Thyroid gland (tissue), 4 donors: ENCODE results near the gene FXYD6. TPM values are rescaled to one million over a fixed set of nuclear protein-coding genes. Genes with fewer than 3 reads are reported as not detected.
A peak's percentile ranks its signal among the peaks of the same experiment; 100 is the strongest.
"Not testable (repeated sequence)": the region's sequence is repeated elsewhere in the genome, so short reads cannot be mapped to it uniquely, and the experiment has no call there.

Experiments
- DNase-seq, 2 donors: peaks; one replicate each; pipeline ENCODE4 v3.0.0-alpha.2; 2019
- H3K27ac ChIP-seq, 3 donors: fragments of 200-600 bp; sonication (generic); 1 replicate in 2 of 3; 2 replicates in 1 of 3; pipeline ENCODE4 v1.5.1; 2016 to 2019; ENCODE audit warnings: mild to moderate bottlenecking in 1 of 3, moderate library complexity in 1 of 3
- H3K27me3 ChIP-seq: fragments of 200-600 bp; sonication (generic); one replicate; pipeline ENCODE4 v1.5.1; 2019
- H3K36me3 ChIP-seq, 2 donors: fragments of 200-600 bp; sonication (generic); one replicate each; pipeline ENCODE4 v1.5.1; 2016 to 2019
- H3K4me1 ChIP-seq, 2 donors: fragments of 200-600 bp; sonication (generic); one replicate each; pipeline ENCODE4 v1.5.1; 2017 to 2019
- H3K4me3 ChIP-seq, 3 donors: fragments of 200-600 bp; sonication (generic); replicated peaks in 1 of 3; 1 replicate in 2 of 3; 2 replicates in 1 of 3; pipeline ENCODE4 v1.5.1; 2016; ENCODE audit warnings: mild to moderate bottlenecking in 1 of 3
- H3K9me3 ChIP-seq: fragments of 200-600 bp; sonication (generic); one replicate; pipeline ENCODE4 v1.5.1; 2017
- POLR2A ChIP-seq, 2 donors: fragments of 450-650 bp; IDR thresholded peaks; one replicate each; pipeline ENCODE4 v1.6.1; 2017; ENCODE audit warnings: antibody characterized with exemption in 2 of 2, mild to moderate bottlenecking in 2 of 2, moderate library complexity in 1 of 2
- WGBS, 2 donors: methylation state at CpG; one replicate each; pipeline ENCODE4 v1.1.5; 2017; 5-methylcytosine and 5-hydroxymethylcytosine counted together
- intact Hi-C: fragments of 100-400 bp; cut with DNase I; formaldehyde crosslinking; loops from one replicate; pipeline ENCODE4 v1.15.1; 2023
- total RNA-seq, 4 donors: library from RNA; depleted of rRNA; stranded (reverse); fragments of >200 nt; gene quantifications; one replicate each; pipeline ENCODE4 v1.2.3, GENCODE V29; 2016
- TF ChIP-seq, protein P1 (sequence below), 6 experiments: fragments of 200-600 bp in 3 of 6; fragments of 450-650 bp in 3 of 6; sonication (generic) in 3 of 6; IDR thresholded peaks; one replicate each; pipeline ENCODE4 v1.5.1; 2016 to 2019; ENCODE audit warnings: antibody characterized with exemption in 6 of 6, mild to moderate bottlenecking in 2 of 6, inconsistent platforms in 1 of 6, moderate library complexity in 1 of 6

Gene FXYD6, protein sequence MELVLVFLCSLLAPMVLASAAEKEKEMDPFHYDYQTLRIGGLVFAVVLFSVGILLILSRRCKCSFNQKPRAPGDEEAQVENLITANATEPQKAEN
- total RNA-seq, result 100 to 1,000 TPM in 2 of 4 donors, 10 to 100 TPM in 2; 34.2 to 143 (median 88.6) TPM

DNA sequence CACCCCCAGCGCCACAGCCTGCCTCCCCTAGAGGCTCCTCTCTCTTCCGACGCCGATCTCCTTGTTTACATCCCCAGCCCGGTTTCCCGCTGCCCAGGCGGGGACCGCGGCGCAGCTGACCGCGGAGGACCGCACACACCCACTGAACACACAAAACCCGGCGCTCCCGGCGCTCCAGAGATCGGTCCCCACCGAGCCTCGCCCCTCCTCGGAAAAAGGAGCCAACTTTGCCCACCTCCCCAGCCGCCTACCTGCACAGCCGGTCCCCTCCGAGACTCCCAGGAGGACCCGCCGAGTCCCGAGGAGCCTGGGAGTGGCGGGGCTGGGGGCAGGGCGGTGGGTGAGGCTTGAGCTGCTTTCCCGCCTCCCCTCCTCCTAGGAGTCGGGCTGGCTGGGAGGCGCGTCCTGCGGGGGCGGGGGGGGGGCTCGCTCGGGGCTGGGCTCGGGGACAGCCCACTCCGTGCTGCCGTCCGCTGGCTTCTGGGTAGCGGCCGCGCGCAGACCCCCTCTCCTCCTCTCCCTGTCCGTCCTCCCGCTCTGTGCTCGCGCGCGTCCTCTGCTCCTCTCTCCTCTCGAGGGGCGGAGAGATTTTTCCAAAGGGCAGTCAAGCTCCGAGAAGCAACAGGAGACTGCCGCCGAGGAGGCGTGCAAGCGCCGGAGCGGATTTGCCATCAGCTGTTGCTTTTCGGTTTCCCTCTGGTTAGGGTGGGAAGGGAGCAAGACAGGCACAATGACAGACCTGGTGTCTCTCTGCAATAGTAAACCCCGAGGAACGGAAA, at the start of gene FXYD6:
FXYD6 (minus strand) TSS at position 318 of the 779 bp plus-strand sequence. CDS start 33,882 bp downstream, outside the sequence.
- intact Hi-C loops, result no loop called here
- Histone ChIP-seq H3K4me3 (peak within 1 kb of the TSS; percentile 31 to 66 (median 37)), H3K36me3 (no peaks in the 10 kb centered on the region), H3K9me3 (no peaks in the 10 kb centered on the region), H3K27ac (peak within 1 kb of the TSS; percentile 20 to 58 (median 54)), H3K4me1 (peaks cover 6 to 34% of the 10 kb centered on the region in 2 donors), H3K27me3 (no peaks in the 10 kb centered on the region)
- TF ChIP-seq, protein P1, sequence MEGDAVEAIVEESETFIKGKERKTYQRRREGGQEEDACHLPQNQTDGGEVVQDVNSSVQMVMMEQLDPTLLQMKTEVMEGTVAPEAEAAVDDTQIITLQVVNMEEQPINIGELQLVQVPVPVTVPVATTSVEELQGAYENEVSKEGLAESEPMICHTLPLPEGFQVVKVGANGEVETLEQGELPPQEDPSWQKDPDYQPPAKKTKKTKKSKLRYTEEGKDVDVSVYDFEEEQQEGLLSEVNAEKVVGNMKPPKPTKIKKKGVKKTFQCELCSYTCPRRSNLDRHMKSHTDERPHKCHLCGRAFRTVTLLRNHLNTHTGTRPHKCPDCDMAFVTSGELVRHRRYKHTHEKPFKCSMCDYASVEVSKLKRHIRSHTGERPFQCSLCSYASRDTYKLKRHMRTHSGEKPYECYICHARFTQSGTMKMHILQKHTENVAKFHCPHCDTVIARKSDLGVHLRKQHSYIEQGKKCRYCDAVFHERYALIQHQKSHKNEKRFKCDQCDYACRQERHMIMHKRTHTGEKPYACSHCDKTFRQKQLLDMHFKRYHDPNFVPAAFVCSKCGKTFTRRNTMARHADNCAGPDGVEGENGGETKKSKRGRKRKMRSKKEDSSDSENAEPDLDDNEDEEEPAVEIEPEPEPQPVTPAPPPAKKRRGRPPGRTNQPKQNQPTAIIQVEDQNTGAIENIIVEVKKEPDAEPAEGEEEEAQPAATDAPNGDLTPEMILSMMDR (IDR thresholded peaks at IDR 0.05), result no peak
- peak in 1 of 2 donors; percentile 21 for TF ChIP-seq POLR2A (IDR thresholded peaks at IDR 0.05)
- DNase-seq, result peak; percentile 43 to 46
- WGBS, 2 donors, result 0 to 1% methylated on average over 23 to 25 of the region's 63 CpGs

DNA sequence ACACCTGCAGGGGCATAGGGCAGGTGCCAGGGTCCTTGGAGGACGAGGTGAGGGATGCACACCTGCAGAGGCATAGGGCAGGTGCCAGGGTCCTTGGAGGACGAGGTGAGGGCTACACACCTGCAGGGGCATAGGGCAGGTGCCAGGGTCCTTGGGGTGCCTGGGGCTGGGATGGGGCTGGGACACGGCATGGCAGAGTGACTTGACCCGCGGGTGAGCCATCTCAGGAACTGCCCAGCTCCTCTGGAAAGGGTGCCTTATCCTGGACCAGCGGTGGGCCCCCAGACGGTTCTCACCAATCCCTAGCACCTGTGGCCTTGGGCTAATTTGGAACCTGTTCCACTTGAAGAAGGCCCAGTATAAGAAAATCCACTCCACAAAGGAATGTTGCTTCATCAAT, 49.7 kb upstream of the FXYD6 start:
- 92 to 96% methylated on average over 6 of the region's 7 CpGs for WGBS, 2 donors
- H3K9me3 ChIP-seq, result not testable (repeated sequence)

GRCh38 chr11:117925198-117925925, 48.9 kb upstream of the FXYD6 start:
- Histone ChIP-seq H3K4me1 (peaks cover 23 to 37% of the 10 kb centered on the region in 2 donors), H3K4me3 (no peak overlapping the region), H3K27ac (no peak overlapping the region), H3K36me3 (no peaks in the 10 kb centered on the region), H3K27me3 (no peaks in the 10 kb centered on the region), H3K9me3 (no peaks in the 10 kb centered on the region)
- DNase-seq, result peak; percentile 18 to 35
- intact Hi-C loops, result no loop called here
- TF ChIP-seq POLR2A (IDR thresholded peaks at IDR 0.05), result no peak
- TF ChIP-seq, protein P1 (IDR thresholded peaks at IDR 0.05), result no peak
- WGBS, 2 donors, result 70 to 73% methylated on average over 11 of the region's 11 CpGs

More for the DNA sequence above, 49.7 kb upstream of the FXYD6 start:
- H3K27me3 ChIP-seq, H3K27ac ChIP-seq, intact Hi-C loops, DNase-seq, H3K4me3 ChIP-seq, H3K36me3 ChIP-seq: not testable (repeated sequence)
- peaks cover 25 to 45% of the 10 kb centered on the region in 2 donors for H3K4me1 ChIP-seq

GRCh38 chr11:117924631-117925170, 48.2 kb upstream of the FXYD6 start:
- H3K36me3 ChIP-seq, result no peaks in the 10 kb centered on the region
- no peaks in the 10 kb centered on the region for H3K27me3 ChIP-seq
- no peak for TF ChIP-seq POLR2A (IDR thresholded peaks at IDR 0.05)
- TF ChIP-seq, protein P1 (IDR thresholded peaks at IDR 0.05), result no peak

DNA sequence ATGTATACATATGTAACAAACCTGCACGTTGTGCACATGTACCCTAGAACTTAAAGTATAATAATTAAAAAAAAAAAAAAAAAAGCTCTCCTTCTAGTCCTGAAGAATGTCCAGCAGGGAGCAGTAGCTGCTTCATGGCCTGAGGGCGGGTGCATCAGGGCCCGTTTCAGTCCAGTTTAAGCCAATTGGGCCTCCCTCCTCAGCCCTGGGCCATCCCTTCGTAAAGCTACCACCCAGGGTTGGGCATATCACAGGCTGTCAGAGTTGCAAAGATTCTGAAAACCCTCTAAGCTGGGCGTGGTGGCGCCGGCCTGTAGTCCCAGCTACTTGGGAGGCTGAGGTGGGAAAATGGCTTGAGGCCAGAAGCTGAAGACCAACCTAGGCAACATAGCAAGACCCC, 47.3 kb upstream of the FXYD6 start:
- intact Hi-C loops, result no loop called here
- 82 to 83% methylated on average over 7 of the region's 7 CpGs for WGBS, 2 donors
- Histone ChIP-seq H3K27ac (no peak overlapping the region), H3K4me3 (no peak overlapping the region), H3K9me3 (no peaks in the 10 kb centered on the region), H3K36me3 (no peaks in the 10 kb centered on the region), H3K4me1 (peaks cover 16 to 34% of the 10 kb centered on the region in 2 donors), H3K27me3 (no peaks in the 10 kb centered on the region)
- DNase-seq, result no peak
- TF ChIP-seq POLR2A (IDR thresholded peaks at IDR 0.05), result no peak
- TF ChIP-seq, protein P1 (IDR thresholded peaks at IDR 0.05), result no peak

More at GRCh38 chr11:117924631-117925170, 48.2 kb upstream of the FXYD6 start:
- no peak overlapping the region for H3K4me3 ChIP-seq
- WGBS, 2 donors, result 97 to 99% methylated on average over 11 of the region's 11 CpGs
- peaks cover 18 to 34% of the 10 kb centered on the region in 2 donors for H3K4me1 ChIP-seq
- H3K27ac ChIP-seq, result no peak overlapping the region
- intact Hi-C loops, result no loop called here
- no peaks in the 10 kb centered on the region for H3K9me3 ChIP-seq
- DNase-seq, result no peak
